NK-92 (cell line): ENCODE data around the gene INSR.

Experiments
- DNase-seq: peaks from one replicate; lab custom pipeline; 2025; ENCODE audit not compliant: unreplicated experiment; lab: John Stamatoyannopoulos, UW

Gene INSR

GRCh38 chr19:7295912-7296536 lies 1.8 kb upstream of the INSR start:
- no peak for DNase-seq

GRCh38 chr19:7294558-7295212 lies 471 bp upstream of the INSR start:
- no peak for DNase-seq

- no peak for DNase-seq
These were observed 1.1 kb downstream of the INSR start for GRCh38 chr19:7292950-7293761.

DNA sequence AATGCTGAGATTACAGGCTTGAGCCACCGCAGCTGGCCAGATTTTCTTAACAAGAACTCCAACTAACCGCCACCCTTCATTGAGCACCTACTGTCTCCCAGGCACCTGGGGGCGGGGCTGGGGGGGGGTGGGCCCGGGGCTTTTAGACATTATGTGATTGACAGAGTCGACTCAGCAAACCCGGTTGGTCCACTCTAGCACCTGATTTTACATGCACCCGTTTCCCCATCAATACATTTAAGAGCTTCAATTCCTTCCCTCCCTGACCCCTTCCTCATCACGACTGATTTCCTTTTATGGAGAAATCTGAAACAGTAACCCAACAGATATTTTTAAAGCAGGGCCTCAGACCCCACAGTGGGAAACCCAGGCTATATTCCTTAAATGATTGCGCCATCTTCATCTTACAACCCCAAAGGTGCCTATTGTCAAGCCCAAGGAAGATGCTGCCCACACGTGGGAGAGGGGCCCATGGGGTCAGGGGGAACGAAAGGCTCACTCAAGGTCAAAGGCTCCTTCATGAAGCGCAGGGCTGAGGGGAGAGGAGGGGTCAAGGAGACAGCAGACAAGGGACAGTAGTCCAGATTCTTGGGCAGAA lies 1.8 kb downstream of the INSR start:
- DNase-seq = no peak

DNA sequence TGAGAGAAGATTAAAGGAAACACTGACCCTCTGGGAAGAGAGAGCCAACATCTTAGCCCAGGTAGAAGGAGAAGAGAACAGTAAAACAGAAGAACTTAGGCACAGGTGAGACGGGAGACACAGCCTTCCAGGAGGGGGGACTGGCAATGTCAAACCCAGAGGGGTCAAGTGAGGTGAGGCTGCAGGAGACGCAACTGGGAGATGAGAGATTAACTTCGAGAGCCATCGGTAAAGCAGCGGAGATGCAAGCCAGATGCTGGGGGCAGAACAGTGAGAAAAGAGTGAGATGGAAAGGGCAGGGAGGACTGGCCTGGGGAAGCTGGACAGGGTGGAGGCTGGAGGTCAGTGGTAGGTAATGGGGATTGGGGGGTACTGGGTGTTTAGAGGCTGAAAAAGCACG lies 5.2 kb downstream of the INSR start:
- DNase-seq = no peak

GRCh38 chr19:7288131-7288530 lies 6.1 kb downstream of the INSR start:
- no peak for DNase-seq

DNA sequence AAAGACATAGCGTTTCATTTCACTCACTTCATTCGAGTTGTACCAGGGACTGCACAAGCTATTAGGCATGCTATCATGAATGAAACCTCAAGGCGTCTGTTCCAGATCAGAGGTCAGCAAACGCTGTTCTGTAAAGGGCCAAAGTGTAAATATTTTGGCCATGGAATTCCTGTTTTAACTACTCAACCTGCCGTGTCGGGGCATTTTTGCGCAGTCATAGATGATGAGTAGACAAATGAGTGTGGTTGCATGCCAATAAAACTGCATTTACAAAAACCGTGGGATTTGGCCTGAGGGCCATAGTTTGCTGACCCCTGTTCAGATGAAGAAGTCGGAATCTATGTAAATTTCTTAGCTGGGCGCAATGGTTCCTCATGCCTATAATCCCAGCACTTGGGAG lies 6.5 kb downstream of the INSR start:
- no peak for DNase-seq

DNA sequence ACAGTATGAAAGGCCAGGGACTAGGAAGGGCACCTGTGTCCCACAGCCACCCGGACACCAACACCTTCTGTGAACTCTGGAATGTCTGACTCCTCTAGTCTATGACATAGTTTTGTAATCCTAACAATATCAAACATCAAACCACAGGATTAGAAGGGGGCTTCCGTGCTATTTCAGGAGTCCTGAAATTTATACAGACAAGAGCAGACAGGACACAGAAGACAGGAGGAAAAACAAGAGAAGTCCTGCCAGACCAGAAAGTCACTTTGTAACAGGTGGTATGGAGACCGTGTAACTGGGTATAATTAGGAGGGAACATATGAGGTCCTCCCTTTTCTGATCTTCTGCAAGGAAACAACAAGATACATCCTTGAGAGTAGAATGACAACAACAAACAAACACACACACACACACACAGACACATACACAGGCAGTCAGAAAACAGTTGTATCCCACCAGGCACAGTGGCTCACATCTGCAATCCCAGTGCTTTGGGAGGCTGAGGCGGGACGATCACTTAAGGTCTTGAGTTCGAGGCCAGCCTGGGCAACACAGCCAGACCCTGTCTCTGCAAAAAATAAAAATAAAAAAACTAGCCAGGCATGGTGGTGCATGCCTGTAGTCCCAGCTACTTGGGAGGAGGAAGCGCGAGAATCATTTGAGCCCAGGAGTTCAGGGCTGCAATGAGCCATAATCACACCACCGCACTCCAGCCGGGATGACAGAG lies 13.1 kb downstream of the INSR start:
- DNase-seq = no peak

GRCh38 chr19:7272856-7273578 lies 21.2 kb downstream of the INSR start:
- DNase-seq = no peak

GRCh38 chr19:7268705-7269098 lies 25.5 kb downstream of the INSR start:
- no peak for DNase-seq

- no peak for DNase-seq
These were observed 26.2 kb downstream of the INSR start for GRCh38 chr19:7267792-7268704.

DNA sequence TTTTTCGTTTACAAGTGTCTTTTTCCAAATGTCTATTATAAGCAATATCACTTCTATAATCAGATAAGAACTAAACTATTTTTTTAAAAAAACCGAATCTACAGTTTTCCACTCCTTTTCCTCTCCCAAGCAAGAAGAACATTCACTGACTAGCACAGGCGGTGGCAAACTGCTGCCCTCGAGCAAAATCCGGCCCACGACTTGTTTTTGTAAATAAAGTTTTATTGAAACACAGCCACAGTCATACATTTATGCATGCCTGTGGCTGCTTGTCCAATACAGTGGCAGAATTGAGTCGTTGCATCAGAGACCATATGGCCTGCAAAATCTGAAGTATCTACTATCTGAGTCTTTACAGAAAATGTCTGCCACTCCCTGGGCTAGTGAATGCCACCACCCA lies 27.4 kb downstream of the INSR start:
- DNase-seq = no peak

GRCh38 chr19:7265963-7266362 lies 28.3 kb downstream of the INSR start:
- DNase-seq = no peak

DNA sequence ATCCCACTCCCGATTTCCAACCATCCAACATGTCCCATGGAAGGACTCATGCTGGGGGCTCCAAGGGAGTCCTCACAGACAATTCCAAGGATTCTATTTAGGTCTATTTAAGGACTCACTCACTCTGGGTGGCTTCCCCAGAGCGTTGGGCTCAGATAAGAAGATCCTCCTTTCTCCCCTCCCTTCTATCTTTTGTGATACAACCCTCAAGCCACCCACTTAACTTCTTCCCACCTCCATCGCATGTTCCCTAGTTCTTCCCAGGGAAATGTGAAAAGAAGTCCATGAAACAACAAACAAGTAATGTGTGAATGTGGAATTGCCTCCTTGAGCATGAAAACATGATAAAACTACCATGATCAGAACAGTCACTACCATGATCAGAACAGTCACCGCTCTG lies 29.4 kb downstream of the INSR start:
- DNase-seq = no peak

- DNase-seq = no peak
These were observed 30.7 kb downstream of the INSR start for GRCh38 chr19:7263521-7263920.

DNA sequence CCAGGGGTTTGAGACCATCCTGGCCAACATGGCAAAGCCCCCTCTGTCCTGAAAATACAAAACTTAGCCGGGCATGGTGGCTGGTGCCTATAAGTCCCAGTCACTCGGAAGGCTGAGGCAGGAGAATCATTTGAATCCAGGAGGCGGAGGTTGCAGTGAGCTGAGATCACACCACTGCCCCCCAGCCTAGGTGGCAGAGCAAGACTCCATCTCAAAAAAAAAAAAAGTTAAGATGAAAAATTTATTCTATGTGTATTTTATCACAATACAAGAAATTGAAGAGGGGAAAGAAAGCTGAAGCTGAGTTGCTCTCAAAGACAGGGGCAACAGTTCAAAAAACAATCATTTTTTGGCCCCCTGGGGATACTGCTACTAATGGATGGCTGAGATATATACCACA lies 31.1 kb downstream of the INSR start:
- DNase-seq = no peak

DNA sequence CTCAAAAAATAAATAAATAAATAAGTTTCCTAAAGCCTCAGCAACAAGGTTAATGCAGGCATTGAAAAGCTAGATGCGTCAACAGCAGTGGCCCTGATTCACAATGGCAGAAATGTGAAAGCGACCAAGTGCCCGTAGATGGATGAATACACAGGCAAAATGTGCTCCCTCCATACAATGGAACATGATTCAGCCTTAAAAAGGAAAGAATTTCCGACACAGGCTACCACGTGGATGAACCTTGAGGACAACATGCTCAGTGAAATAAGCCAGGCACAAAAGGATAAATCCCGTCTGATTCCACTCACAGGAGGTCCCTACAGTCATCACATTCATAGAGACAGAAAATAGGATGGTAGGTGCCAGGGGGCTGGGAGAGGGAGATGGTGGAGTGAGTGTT lies 31.7 kb downstream of the INSR start:
- no peak for DNase-seq

GRCh38 chr19:7260161-7260560 lies 34.1 kb downstream of the INSR start:
- no peak for DNase-seq

- no peak for DNase-seq
These were observed 35.3 kb downstream of the INSR start for GRCh38 chr19:7258840-7259395.
